IPS-15b (cell line): ENCODE results near the gene RNGTT.

Source experiments
- H3K27me3 ChIP-seq: one replicate; pipeline ENCODE4 v1.6.1; 2013; ENCODE audit warnings: low read length; ENCODE audit not compliant: control insufficient read depth, insufficient read depth
- H3K36me3 ChIP-seq: one replicate; pipeline ENCODE4 v1.6.1; 2013; ENCODE audit warnings: low read length; ENCODE audit not compliant: control insufficient read depth, insufficient read depth
- H3K4me1 ChIP-seq: one replicate; pipeline ENCODE4 v1.6.1; 2013; ENCODE audit warnings: mild to moderate bottlenecking, low read length; ENCODE audit not compliant: control insufficient read depth, insufficient read depth
- H3K4me3 ChIP-seq: one replicate; pipeline ENCODE4 v1.5.1; 2013; ENCODE audit warnings: low read depth, low read length
- H3K9ac ChIP-seq: one replicate; pipeline ENCODE4 v1.6.1; 2013; ENCODE audit warnings: low read depth, mild to moderate bottlenecking, low read length
- H3K9me3 ChIP-seq: one replicate; pipeline ENCODE4 v1.6.1; 2013; ENCODE audit warnings: mild to moderate bottlenecking, low read length; ENCODE audit not compliant: control insufficient read depth, insufficient read depth

RNGTT gene

GRCh38 chr6:88567696-88568095 lies 395.7 kb downstream of the RNGTT start:
- no peak overlapping the region for H3K4me3 ChIP-seq
- H3K27me3 ChIP-seq, result no peaks in the 10 kb centered on the region
- H3K36me3 ChIP-seq, result no peaks in the 10 kb centered on the region
- H3K9me3 ChIP-seq, result peaks cover 4% of the 10 kb centered on the region
- H3K9ac ChIP-seq, result no peak overlapping the region
- peaks cover 3% of the 10 kb centered on the region for H3K4me1 ChIP-seq

- Histone ChIP-seq H3K27me3 (no peaks in the 10 kb centered on the region), H3K4me1 (peaks cover 3% of the 10 kb centered on the region), H3K9me3 (peaks cover 4% of the 10 kb centered on the region), H3K4me3 (no peak overlapping the region), H3K9ac (no peak overlapping the region), H3K36me3 (no peaks in the 10 kb centered on the region)
These were observed 396.5 kb downstream of the RNGTT start for GRCh38 chr6:88566746-88567534.

- Histone ChIP-seq H3K36me3 (no peaks in the 10 kb centered on the region), H3K4me1 (peaks cover 3% of the 10 kb centered on the region), H3K27me3 (no peaks in the 10 kb centered on the region), H3K9me3 (peaks cover 4% of the 10 kb centered on the region), H3K4me3 (no peak overlapping the region), H3K9ac (no peak overlapping the region)
These were observed 397.6 kb downstream of the RNGTT start for GRCh38 chr6:88565836-88566235.

- no peaks in the 10 kb centered on the region for H3K36me3 ChIP-seq
- H3K27me3 ChIP-seq, result no peaks in the 10 kb centered on the region
- H3K4me1 ChIP-seq, result peaks cover 3% of the 10 kb centered on the region
- peaks cover 4% of the 10 kb centered on the region for H3K9me3 ChIP-seq
- H3K9ac ChIP-seq, result no peak overlapping the region
- H3K4me3 ChIP-seq, result no peak overlapping the region
These were observed 398.0 kb downstream of the RNGTT start for GRCh38 chr6:88565409-88565811.

- Histone ChIP-seq H3K9ac (no peak overlapping the region), H3K4me1 (peaks cover 3% of the 10 kb centered on the region), H3K36me3 (no peaks in the 10 kb centered on the region), H3K27me3 (no peaks in the 10 kb centered on the region), H3K4me3 (no peak overlapping the region), H3K9me3 (no peaks in the 10 kb centered on the region)
These were observed 400.2 kb downstream of the RNGTT start for GRCh38 chr6:88563277-88563625.

- Histone ChIP-seq H3K36me3 (no peaks in the 10 kb centered on the region), H3K4me1 (peaks cover 3% of the 10 kb centered on the region), H3K9me3 (no peaks in the 10 kb centered on the region), H3K4me3 (no peak overlapping the region), H3K27me3 (no peaks in the 10 kb centered on the region), H3K9ac (no peak overlapping the region)
These were observed 400.8 kb downstream of the RNGTT start for GRCh38 chr6:88562353-88563276.

- Histone ChIP-seq H3K4me1 (peaks cover under 1% of the 10 kb centered on the region), H3K9ac (no peak overlapping the region), H3K9me3 (no peaks in the 10 kb centered on the region), H3K27me3 (no peaks in the 10 kb centered on the region), H3K36me3 (no peaks in the 10 kb centered on the region), H3K4me3 (no peak overlapping the region)
These were observed 401.5 kb downstream of the RNGTT start for GRCh38 chr6:88561954-88562315.

- no peak overlapping the region for H3K4me3 ChIP-seq
- H3K27me3 ChIP-seq, result no peaks in the 10 kb centered on the region
- H3K9me3 ChIP-seq, result no peaks in the 10 kb centered on the region
- H3K4me1 ChIP-seq, result no peaks in the 10 kb centered on the region
- no peak overlapping the region for H3K9ac ChIP-seq
- H3K36me3 ChIP-seq, result no peaks in the 10 kb centered on the region
These were observed 402.1 kb downstream of the RNGTT start for GRCh38 chr6:88561034-88561953.
